ENCODE data around the gene CLMN. TPM values are rescaled to one million over a fixed set of nuclear protein-coding genes. Genes with fewer than 3 reads are reported as not detected.

Gene CLMN
- total and polyA plus RNA-seq, 2 of the 8 experiments (the other 6 are each of a cell fraction or from before 2014, with no cell fraction given) = 1.6 to 8.2 TPM

- Histone ChIP-seq H3K14ac (ENCODE audit: insufficient read length) (no peak overlapping the region), H3K4me2 (ENCODE audit: insufficient read depth in 1 of 2, low read depth in 2 of 2, low read length in 2 of 2) (no peak overlapping the region), H4K8ac (ENCODE audit: extremely low read depth, insufficient read depth, low read length) (no peak overlapping the region), H3K4me1 (replicated peaks in 1 of 4; ENCODE audit: control insufficient read depth in 3 of 4, insufficient read depth in 4 of 4, low read length in 3 of 4) (no peaks in the 10 kb centered on the region; a peak in 1 of 7 replicates), H3K9me3 (ENCODE audit: insufficient read depth in 2 of 2, low read depth in 1 of 2, low read length in 1 of 2) (no peaks in the 10 kb centered on the region), H3K36me3 (ENCODE audit: control insufficient read depth in 2 of 4, insufficient read depth in 4 of 4, low read length in 3 of 4) (no peaks in the 10 kb centered on the region), H2BK12ac (ENCODE audit: low read depth, low read length) (no peak overlapping the region), H2AK5ac (ENCODE audit: low read depth, low read length) (no peak overlapping the region), H3K79me2 (ENCODE audit: control insufficient read depth in 1 of 2, insufficient read depth in 2 of 2, low read length in 2 of 2) (no peaks in the 10 kb centered on the region), H4K5ac (ENCODE audit: insufficient read length, low read depth, low read length) (no peak overlapping the region), H2AFZ (ENCODE audit: low read length) (no peak overlapping the region), H3K9ac (replicated peaks in 1 of 4; ENCODE audit: extremely low read depth in 1 of 4, low read depth in 3 of 4, low read length in 3 of 4) (no peak overlapping the region), H3K79me1 (ENCODE audit: low read depth, low read length) (no peaks in the 10 kb centered on the region), H3K27ac (ENCODE audit: low read depth, low read length) (no peak overlapping the region), H4K91ac (replicated peaks; ENCODE audit: insufficient read length, low read length) (no peak overlapping the region), H2BK15ac (ENCODE audit: low read length) (no peak overlapping the region), H3K4ac (replicated peaks; ENCODE audit: insufficient read length, low read depth, low read length) (no peak overlapping the region), H4K20me1 (replicated peaks in 1 of 2; ENCODE audit: control insufficient read depth in 1 of 2, insufficient read depth in 2 of 2, low read length in 2 of 2) (no peaks in the 10 kb centered on the region), H3K4me3 (ENCODE audit: extremely low read depth in 1 of 4, insufficient read depth in 2 of 4, low read depth in 3 of 4, low read length in 4 of 4) (no peak overlapping the region), H3K18ac (ENCODE audit: extremely low read depth, low read length) (no peak overlapping the region), H2BK20ac (ENCODE audit: low read length) (no peak overlapping the region), H3K23ac (ENCODE audit: insufficient read length) (no peak overlapping the region), H3K27me3 (replicated peaks in 1 of 4; ENCODE audit: control insufficient read depth in 3 of 4, extremely low read depth in 1 of 4, insufficient read depth in 3 of 4, low read length in 3 of 4) (no peaks in the 10 kb centered on the region), H3K56ac (replicated peaks; ENCODE audit: insufficient read length, low read depth, low read length) (no peak overlapping the region), H2BK120ac (replicated peaks; ENCODE audit: low read depth, low read length) (no peak overlapping the region), H2BK5ac (ENCODE audit: low read depth, low read length) (no peak overlapping the region), H3K23me2 (ENCODE audit: low read depth, low read length) (peaks cover 3% of the 10 kb centered on the region; the same call in 1 of the 2 replicates)
- ChIA-PET CTCF (ENCODE audit: partially characterized antibody) (interaction anchor here (0.8 to 2.3 kb wide), 5 partner anchors 9 to 250 kb away, joined by 3 to 7 read pairs (median 3); no protein-coding TSS in a partner anchor), POLR2A (ENCODE audit: partially characterized antibody) (no interaction called here)
- TF ChIP-seq RAD21 (IDR thresholded peaks at IDR 0.05 in 1 of 2, conservative IDR thresholded peaks at IDR 0.05 in 1 of 2; ENCODE audit: low read depth in 2 of 2, low read length in 2 of 2) (peak; percentile 33 to 50; a peak in 3 of 4 replicates), CEBPB (IDR thresholded peaks at IDR 0.05; ENCODE audit: low read depth, low read length) (0 out of 2 replicates have a peak, but pooled peaks have one; percentile 8), CTCF (IDR thresholded peaks at IDR 0.05; ENCODE audit: control extremely low read depth in 1 of 3, insufficient read depth in 1 of 3, low read depth in 1 of 3, low read length in 3 of 3) (peak in 2 of 3 experiments; percentile 30 to 34; a peak in 2 of 4 replicates), EGR1 (IDR thresholded peaks at IDR 0.05; ENCODE audit: borderline replicate concordance, low read depth, low read length) (no peak)
- 74% methylated on average over 8 of the region's 8 CpGs; no CpG with 5 or more reads in 1 of the 2 experiments for WGBS, 2 experiments (ENCODE audit: extremely low coverage in 1 of 2, insufficient coverage in 1 of 2, insufficient read length in 1 of 2, insufficient replicate concordance in 2 of 2, low coverage in 1 of 2, low lambda C conversion rate in 2 of 2, missing lambda C conversion rate in 1 of 2)
- FAIRE-seq = no peak
- DNase-seq (ENCODE audit: low read depth in 1 of 2, low spot score in 2 of 2) = no peak
Measured at GRCh38 chr14:95182379-95182778, 137.3 kb downstream of the CLMN start.

Measured in H1 (cell line).